Right lobe of liver (tissue), 6 donors: ENCODE data around the gene PSD. TPM values are rescaled to one million over a fixed set of nuclear protein-coding genes. Genes with fewer than 3 reads are reported as not detected.

Experiments used
- ATAC-seq, 4 donors: fragments of 200-7000 bp; cut with Tn5 transposase; one replicate each; pipeline ENCODE4 v1.9.1; 2020; ENCODE audit warnings: mild to moderate bottlenecking in 4 of 4, moderate library complexity in 4 of 4
- DNase-seq, 3 donors: peaks; one replicate each; pipeline ENCODE4 v3.0.0-alpha.2; 2020
- H3K27ac ChIP-seq, 3 donors: fragments of 200-600 bp; one replicate each; pipeline ENCODE4 v1.8.0; 2022
- H3K27me3 ChIP-seq, 2 donors: fragments of 200-600 bp; one replicate each; pipeline ENCODE4 v1.8.0; 2022
- H3K36me3 ChIP-seq, 4 donors: fragments of 200-600 bp; sonication (generic) in 1 of 4; one replicate each; pipeline versions ENCODE4 v1.5.1 to v1.8.0; 2017 to 2022; ENCODE audit warnings: control low read depth in 1 of 4
- H3K4me1 ChIP-seq, 4 donors: fragments of 200-600 bp; sonication (generic) in 1 of 4; one replicate each; pipeline versions ENCODE4 v1.5.1 to v1.8.0; 2017 to 2022; ENCODE audit warnings: control low read depth in 1 of 4
- H3K4me3 ChIP-seq, 3 donors: fragments of 200-600 bp; one replicate each; pipeline ENCODE4 v1.8.0; 2022
- H3K9me3 ChIP-seq, 4 donors: fragments of 200-600 bp; sonication (generic) in 1 of 4; one replicate each; pipeline versions ENCODE4 v1.5.1 to v1.8.0; 2017 to 2022; ENCODE audit warnings: control low read depth in 1 of 4
- POLR2A ChIP-seq: fragments of 450-650 bp; IDR thresholded peaks from one replicate; pipeline ENCODE4 v1.6.1; 2017; ENCODE audit warnings: antibody characterized with exemption, mild to moderate bottlenecking
- WGBS: methylation state at CpG from one replicate; pipeline ENCODE4 v1.1.6; 2018; ENCODE audit warnings: low coverage, low lambda C conversion rate; ENCODE audit not compliant: insufficient coverage; ENCODE audit errors: missing lambda C conversion rate; 5-methylcytosine and 5-hydroxymethylcytosine counted together
- intact Hi-C, 2 donors: fragments of 100-400 bp; cut with DNase I; formaldehyde crosslinking; loops; one replicate each; pipeline versions ENCODE4 v1.11.2 to v1.14.1; 2022
- microRNA counts: library from miRNA; unstranded; fragments of <30 nt; microRNA quantifications from one replicate; lab custom pipeline; 2016
- microRNA-seq, 2 donors: library from miRNA; unstranded; fragments of <30 nt; microRNA quantifications; one replicate each; pipeline ENCODE4, GENCODE V29; 2019 to 2020
- small RNA-seq, 2 experiments: library from RNA; depleted of rRNA; stranded (forward); fragments of <200 nt; gene quantifications; one replicate each; pipeline ENCODE3, GENCODE V24; 2016
- total RNA-seq, 6 experiments: library from RNA; depleted of rRNA in 2 of 6; stranded (reverse); fragments of >200 nt in 2 of 6; fragmentation: NEBNext Ultra II Directional in 3 of 6; extraction: Animal tissue kit (Norgen Biotek cat#: 25700) in 3 of 6; gene quantifications; one replicate each; pipeline versions ENCODE4 v1.1.0 to v1.2.4, GENCODE V29; 2016 to 2023
- TF ChIP-seq, protein P1 (sequence below), 4 donors: fragments of 200-600 bp in 3 of 4; fragments of 450-650 bp in 1 of 4; IDR thresholded peaks; one replicate each; pipeline versions ENCODE4 v1.5.1 to v1.8.0; 2016 to 2022; ENCODE audit warnings: antibody characterized with exemption in 4 of 4, mild to moderate bottlenecking in 2 of 4
- donor health status: DM: no; HTN: yes; CAD: no.
- donor health status: DM: no; HTN: no; CAD: no.
- donor health status: DM: no; HTN: no; CAD: no.
- donor health status: DM: no; HTN: yes; CAD: no.
- donor health status: DM: no; HTN: yes; CAD: no.

Gene PSD
- total RNA-seq, 6 experiments from 2014 or later: 0.12 to 4.6 (median 1.3) TPM

- no peaks in the 10 kb centered on the region for H3K4me1 ChIP-seq
- intact Hi-C loops: no loop called here
- TF ChIP-seq, protein P1, sequence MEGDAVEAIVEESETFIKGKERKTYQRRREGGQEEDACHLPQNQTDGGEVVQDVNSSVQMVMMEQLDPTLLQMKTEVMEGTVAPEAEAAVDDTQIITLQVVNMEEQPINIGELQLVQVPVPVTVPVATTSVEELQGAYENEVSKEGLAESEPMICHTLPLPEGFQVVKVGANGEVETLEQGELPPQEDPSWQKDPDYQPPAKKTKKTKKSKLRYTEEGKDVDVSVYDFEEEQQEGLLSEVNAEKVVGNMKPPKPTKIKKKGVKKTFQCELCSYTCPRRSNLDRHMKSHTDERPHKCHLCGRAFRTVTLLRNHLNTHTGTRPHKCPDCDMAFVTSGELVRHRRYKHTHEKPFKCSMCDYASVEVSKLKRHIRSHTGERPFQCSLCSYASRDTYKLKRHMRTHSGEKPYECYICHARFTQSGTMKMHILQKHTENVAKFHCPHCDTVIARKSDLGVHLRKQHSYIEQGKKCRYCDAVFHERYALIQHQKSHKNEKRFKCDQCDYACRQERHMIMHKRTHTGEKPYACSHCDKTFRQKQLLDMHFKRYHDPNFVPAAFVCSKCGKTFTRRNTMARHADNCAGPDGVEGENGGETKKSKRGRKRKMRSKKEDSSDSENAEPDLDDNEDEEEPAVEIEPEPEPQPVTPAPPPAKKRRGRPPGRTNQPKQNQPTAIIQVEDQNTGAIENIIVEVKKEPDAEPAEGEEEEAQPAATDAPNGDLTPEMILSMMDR (IDR thresholded peaks at IDR 0.05): no peak
- TF ChIP-seq POLR2A: no peak
- peaks cover 17 to 80% (median 54%) of the 10 kb centered on the region in 4 donors for H3K36me3 ChIP-seq
- H3K27ac ChIP-seq: no peak overlapping the region
- H3K27me3 ChIP-seq: no peaks in the 10 kb centered on the region
- ATAC-seq (no peak), DNase-seq (no peak)
- H3K4me3 ChIP-seq: no peak overlapping the region
- WGBS: 94% methylated on average over 2 of the region's 4 CpGs
- no peaks in the 10 kb centered on the region for H3K9me3 ChIP-seq
These were observed 59.7 kb downstream of the PSD start for GRCh38 chr10:102358712-102359382.

DNA sequence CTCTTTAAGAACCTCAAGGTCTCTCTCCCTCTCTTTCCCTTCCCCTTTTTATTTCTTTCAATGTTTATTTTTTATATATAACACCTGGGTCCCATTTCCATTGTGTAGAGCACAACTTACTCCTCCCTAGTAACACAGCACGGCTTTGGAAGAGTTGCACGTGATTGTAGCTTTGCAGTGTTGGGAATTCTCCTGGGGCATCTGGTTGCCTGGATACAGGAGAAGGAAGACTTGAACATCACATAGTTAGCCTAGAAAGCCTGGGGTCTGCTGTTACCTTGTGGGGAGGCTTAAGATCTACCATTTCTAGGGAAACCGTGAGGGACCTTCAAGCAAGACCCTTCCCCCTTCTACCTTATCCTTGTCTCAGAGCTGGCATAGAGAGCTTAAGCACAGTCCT is 64.1 kb downstream of the PSD start:
- Histone ChIP-seq H3K27me3 (no peaks in the 10 kb centered on the region), H3K36me3 (peaks cover 11 to 66% (median 39%) of the 10 kb centered on the region in 4 donors), H3K27ac (no peak overlapping the region), H3K9me3 (no peaks in the 10 kb centered on the region), H3K4me3 (no peak overlapping the region), H3K4me1 (no peaks in the 10 kb centered on the region)
- intact Hi-C loops: loop anchor here in 1 of 2 donors (5.0 kb wide), 1 partner anchor 122 kb away; no protein-coding TSS in a partner anchor
- DNase-seq: no peak
- TF ChIP-seq, protein P1 (IDR thresholded peaks at IDR 0.05): no peak
- TF ChIP-seq POLR2A: no peak
- WGBS: 92% methylated on average over 3 of the region's 3 CpGs
- no peak for ATAC-seq

MicroRNAs encoded within 50 kb of the gene (microRNA counts, 767-probe panel; counts per million panel counts)
- microRNA hsa-miR-146b-3p (lab: Ali Mortazavi, UCI) (237 counts per million), microRNA hsa-miR-146b-5p (lab: Ali Mortazavi, UCI) (237 counts per million)

Small RNA genes lying within 50 kb of the gene (microRNA-seq; reads per million reads assigned to microRNA genes)
- 2,998 to 6,077 reads per million in 2 donors for gene MIR146B

Small RNA genes lying within 50 kb of the gene (small RNA-seq; reads per million reads assigned to genes)
- 18,446 to 26,051 reads per million in 2 experiments for gene MIR146B

Other genes with a start within 250 kb of the PSD start
- gene ELOVL3, start 192.5 kb downstream of the PSD start, total RNA-seq: not detected
- gene PITX3, start 177.3 kb downstream of the PSD start, total RNA-seq: not detected
- gene GBF1, start 173.3 kb downstream of the PSD start, total RNA-seq: 10 to 100 TPM; 22.6 to 27.2 (median 23.7) TPM
- 10 to 100 TPM in 4 of 6 experiments, 1 to 10 TPM in 2; 7.5 to 46.0 (median 19.4) TPM for gene NFKB2, start 23.1 kb downstream of the PSD start, total RNA-seq
- gene FBXL15, start 2.1 kb upstream of the PSD start, total RNA-seq: 10 to 100 TPM in 2 of 6 experiments, 1 to 10 TPM in 4; 5.6 to 22.9 (median 9.0) TPM
- gene CUEDC2, start 13.8 kb upstream of the PSD start, total RNA-seq: 10 to 100 TPM; 23.0 to 32.1 (median 26.8) TPM
- gene C10orf95, start 32.8 kb upstream of the PSD start, total RNA-seq: not detected
- gene ACTR1A, start 83.9 kb upstream of the PSD start, total RNA-seq: 10 to 100 TPM; 25.6 to 47.9 (median 31.3) TPM
- gene SUFU, start 85.2 kb upstream of the PSD start, total RNA-seq: 1 to 10 TPM; 4.2 to 6.2 (median 5.1) TPM
- gene TRIM8, start 225.7 kb upstream of the PSD start, total RNA-seq: 10 to 100 TPM; 34.7 to 99.8 (median 41.2) TPM